HG03469 (cell line): ENCODE data around the gene CENPN.

Experiments
- ATAC-seq: cut with Tn5 transposase; IDR thresholded peaks from one replicate; pipeline ENCODE4 v1.9.1; 2021; ENCODE audit warnings: mild to moderate bottlenecking, moderate library complexity, moderate number of reproducible peaks; ENCODE audit not compliant: unreplicated experiment

Gene CENPN

DNA sequence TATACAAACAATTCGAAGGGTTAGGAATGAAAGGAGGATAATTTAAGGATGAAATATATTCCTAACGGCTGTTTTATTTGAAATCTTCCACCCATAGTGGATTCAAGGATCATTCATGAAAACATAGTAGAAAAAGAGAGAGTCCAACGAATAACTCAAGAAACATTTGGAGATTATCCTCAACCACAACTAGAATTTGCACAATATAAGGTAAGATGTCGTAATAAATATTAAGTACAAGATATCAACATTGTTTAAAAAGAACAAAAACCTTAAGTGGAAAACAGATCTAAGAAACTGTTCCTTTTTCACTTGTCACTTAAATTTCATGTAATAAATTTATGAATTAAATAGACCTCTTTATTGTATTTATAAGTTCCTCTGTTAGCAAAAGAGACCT, 19.4 kb downstream of the CENPN start:
- no peak for ATAC-seq

DNA sequence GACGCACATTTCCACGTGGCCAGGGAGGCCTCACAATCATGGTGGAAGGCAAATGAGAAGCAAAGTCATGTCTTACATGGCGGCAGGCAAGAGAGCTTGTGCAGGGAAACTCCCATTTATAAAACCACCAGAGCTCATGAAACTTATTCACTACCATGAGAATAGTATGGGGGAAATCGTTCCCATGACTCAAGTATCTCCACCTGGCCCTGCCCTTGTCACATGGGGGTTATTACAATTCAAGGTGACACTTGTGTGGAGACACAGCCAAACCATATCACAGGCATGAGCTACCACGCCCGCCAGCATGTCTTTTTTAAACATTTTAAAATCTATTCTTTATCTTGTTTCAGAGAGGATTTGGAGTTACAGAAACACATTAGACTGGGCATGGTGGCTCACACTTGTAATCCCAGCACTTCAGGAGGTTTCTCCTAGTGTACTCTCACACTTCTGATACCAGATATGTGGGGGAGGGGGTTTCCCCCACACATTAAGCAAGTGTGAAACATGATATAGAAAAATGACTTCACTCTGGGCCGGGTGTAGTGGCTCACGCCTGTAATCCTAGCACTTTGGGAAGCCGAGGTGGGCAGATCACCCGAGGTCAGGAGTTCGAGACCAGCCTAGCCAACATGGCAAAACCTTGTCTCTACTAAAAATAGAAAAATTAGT, 23.1 kb downstream of the CENPN start:
- no peak for ATAC-seq

DNA sequence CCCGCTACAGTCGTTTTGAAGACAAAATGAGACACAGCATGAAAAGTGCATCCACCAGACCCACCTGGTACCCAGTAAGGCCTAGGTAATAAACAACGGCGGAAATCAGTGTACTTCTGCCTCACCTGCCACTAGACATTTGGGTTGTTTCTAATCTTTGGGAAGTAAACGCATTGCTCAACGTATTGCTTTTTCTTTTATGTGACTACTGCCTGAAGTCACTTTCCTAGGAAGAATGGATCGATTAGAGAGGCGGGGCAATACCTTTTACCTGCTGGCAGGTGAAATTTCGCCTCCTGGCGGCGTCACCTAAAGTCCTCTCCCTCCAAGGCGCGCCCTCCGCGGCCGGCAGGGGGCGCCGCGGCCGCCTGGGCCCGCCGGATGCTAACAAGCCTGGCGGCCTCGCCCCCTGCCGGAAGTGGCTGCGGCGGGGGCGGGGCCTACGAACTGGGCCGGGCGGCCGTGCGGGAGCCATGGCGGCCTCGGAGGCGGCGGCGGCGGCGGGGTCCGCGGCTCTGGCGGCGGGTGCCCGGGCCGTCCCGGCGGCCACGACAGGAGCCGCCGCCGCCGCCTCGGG, 28.5 kb downstream of the CENPN start, which contains the start of gene ATMIN:
TSS of gene ATMIN (plus strand) at position 445 of the 577 bp plus-strand sequence. CDS start at position 474, 29 bp downstream.
- peak; percentile 67 for ATAC-seq

DNA sequence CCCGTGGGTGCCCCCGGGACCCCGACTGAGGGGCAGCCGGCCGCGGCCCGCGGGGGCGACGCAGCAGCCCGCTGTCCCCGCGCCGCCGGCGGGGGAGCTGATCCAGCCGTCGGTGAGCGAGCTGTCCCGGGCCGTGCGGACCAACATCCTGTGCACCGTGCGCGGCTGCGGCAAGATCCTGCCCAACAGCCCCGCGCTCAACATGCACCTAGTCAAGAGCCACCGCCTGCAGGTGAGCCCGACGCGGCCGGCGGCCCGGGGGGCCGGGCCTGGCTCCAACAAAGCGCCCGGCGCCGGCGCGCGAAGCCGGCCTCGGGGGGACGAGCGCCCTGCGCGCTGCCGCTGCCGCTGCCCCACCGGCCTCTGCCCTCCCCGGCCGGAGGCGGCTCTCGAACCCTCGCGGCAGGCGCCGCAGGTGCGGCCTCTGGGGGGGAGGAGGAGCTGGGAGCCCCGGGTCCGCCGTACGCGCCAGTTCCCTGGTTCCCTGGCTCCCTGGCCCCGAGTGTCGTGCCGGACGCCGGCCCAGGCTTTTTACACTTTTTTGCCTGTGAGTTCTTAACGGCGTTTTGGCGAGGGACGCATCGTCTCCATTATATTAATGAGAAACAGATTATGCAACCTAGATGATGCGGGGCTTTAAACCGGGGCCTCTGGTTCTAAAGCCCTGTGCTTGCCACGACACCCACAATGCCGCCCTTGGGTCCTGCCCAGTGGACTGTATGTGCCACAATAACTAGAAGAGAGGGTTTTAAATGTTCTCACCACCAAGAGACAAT, 29.1 kb downstream of the CENPN start:
- ATAC-seq = peak; percentile 31

DNA sequence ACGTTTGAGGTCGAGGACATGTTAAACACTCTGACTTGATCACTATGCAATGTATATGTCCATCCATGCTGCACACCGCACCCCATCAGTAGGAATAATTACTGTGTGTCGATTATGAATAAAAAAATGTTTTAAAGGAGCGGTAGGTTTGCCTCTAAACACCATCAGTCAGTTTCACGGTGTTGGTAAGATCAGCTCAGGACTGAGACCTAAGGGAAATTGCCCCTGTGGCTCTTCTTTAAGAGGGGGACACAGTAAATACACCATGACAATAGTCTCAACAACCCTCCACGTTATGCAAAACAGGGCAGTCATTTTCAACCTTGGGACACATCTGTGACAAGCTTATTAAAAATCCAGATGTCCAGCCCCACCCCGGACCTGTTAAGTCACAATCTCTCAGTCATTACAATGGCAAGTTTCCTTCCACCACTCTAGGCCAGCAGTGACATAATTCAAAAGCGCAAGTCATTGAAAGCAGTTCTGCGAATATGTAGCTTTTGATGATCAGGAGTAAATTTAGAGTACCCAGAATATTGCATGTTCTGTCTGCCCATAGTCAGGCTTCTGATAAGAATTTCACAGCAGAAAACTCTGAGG, 29.8 kb downstream of the CENPN start:
- no peak for ATAC-seq

DNA sequence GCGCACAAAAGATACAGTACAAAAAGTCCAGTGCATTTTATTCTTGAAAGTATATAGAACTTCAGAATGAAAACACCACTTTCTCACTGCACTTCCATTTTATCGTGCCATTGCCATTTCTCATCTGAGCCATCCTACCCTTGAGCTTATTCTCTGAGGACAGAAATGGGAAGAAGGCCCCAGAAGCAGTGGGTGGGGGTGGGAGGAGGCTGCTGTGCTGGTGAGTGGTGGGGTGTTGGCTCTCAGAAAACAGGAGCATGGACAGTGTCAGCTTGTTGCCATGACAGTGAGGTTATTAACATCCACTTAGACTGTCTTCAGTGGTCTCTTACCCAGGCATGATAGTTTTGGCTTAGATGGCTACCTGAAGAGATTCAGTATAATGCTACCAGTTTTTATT, 33.1 kb downstream of the CENPN start:
- ATAC-seq = no peak

DNA sequence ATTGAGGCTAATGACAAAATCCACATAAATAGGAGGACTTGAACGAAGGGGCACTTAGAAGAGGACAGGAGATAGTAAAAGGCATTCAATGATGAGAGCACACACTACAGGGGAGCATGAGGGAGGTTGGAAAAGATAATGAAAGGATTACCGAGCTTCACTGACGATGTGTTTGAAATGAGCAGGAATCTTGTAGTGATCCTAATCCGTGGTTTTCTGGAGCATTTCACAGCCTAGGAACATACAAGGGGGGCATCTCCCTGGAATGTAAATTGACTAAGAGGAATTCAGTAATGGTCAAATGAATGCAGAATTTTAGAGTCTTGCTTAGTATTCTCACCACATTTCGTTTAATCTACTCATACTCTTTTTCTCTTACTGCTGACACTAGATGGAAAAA, 33.8 kb downstream of the CENPN start:
- ATAC-seq = no peak

DNA sequence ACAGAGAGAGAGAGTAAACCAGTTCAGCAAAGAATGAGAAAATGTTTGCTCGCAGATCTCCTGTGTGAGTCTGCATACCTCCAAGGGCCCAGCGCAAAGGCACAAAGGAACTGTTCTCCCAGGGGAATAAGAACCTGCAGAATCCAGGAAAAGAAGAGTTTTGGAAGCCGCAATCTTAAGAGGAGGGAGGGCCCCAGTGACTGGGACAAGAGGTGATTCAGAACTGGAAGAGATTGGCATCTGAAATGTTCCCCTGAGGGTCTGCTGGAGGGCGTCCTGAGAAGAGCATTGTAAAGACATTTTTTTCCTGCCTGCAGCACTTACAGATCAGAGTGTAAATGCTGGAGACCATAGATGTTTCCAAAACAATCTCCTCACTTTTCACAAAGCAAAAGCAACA, 34.7 kb downstream of the CENPN start:
- no peak for ATAC-seq

DNA sequence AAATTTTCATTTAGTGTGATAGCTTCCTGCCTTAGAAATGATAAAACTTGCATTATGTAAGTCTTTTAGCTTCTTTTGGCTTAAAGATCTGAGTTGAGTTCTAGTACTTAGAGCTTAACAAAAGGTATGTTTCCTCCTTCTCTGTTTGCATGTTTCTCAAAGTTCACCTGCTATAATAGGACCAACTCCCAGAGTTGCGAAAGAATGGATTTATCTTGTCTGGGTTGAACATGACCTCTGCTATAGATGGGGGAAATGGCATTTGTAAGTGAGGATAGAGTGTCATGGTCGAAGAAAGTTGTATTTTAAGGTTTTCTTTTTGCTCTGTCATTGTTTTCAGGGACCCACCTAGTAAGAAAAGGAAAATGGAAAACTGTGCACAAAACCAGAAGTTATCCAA, 35.8 kb downstream of the CENPN start:
- ATAC-seq = no peak

DNA sequence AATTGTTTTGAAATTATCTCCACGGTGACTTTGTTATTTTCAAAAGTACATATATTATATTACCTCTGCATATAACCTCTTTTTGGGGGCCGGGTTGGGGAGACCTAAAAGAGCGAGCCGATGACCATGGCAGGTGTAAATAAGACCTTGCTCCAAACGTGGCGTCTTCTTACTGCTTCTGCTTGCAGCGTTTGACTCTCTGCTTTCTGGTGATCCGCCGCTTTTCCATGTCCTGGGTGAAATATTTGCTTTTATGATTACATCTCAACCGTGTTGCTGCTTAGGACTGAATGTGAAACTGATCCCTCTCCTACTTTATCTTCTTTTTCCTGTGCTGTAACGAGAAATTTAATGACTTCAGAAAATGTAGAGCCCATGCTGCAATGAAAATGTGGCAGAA, 46.7 kb downstream of the CENPN start:
- ATAC-seq = no peak

DNA sequence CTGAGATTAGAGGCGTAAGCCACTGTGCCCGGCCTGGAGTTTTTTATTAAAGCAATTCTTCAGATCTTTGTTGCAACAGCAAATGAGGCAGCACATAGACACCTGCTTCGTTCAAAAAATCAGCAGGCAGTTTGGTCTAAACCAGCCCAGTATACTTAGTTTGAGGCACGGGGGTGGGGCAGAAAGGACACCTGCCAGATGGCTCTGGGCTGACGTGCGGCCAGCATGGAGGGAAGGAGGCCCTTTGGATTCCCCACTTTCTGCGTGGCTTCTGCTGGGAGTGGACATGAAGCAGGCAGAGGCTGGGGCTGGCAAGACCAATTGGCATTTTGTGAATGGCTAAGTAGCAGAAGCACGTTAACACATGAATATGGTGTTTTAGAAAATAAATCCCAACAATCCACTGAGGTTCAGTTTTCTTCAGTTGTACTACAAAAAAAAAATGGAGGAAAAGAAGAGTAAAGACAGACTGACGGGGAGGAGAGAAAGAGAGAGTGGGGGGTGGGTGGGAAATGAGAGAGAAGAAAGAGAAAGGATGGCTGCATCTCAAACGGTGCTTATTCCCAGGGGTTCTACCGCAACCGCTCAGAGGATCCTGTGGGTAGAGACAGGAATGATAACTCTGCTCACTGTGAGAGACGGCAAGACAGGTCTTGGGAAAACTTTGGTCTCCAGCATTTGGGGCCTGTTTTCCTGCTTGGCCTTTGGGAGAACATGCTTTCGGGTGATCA, 53.7 kb downstream of the CENPN start:
- ATAC-seq = no peak

DNA sequence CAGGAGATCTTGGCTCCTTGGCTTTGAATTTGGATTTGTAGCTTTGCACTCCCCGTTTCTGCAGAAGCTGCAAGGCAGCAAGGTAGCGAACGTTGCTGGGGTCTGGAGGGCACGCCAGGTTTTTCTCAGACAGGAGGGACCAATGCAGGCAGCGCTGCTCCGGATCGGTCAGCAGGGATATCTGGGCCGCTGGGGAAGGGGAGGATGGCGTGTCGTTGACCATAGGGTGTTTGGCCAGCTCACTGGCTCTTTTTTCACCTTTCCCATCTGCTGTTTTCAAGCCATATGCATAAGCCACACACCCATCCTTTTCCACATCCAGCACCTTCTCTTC, 54.3 kb downstream of the CENPN start:
- no peak for ATAC-seq

DNA sequence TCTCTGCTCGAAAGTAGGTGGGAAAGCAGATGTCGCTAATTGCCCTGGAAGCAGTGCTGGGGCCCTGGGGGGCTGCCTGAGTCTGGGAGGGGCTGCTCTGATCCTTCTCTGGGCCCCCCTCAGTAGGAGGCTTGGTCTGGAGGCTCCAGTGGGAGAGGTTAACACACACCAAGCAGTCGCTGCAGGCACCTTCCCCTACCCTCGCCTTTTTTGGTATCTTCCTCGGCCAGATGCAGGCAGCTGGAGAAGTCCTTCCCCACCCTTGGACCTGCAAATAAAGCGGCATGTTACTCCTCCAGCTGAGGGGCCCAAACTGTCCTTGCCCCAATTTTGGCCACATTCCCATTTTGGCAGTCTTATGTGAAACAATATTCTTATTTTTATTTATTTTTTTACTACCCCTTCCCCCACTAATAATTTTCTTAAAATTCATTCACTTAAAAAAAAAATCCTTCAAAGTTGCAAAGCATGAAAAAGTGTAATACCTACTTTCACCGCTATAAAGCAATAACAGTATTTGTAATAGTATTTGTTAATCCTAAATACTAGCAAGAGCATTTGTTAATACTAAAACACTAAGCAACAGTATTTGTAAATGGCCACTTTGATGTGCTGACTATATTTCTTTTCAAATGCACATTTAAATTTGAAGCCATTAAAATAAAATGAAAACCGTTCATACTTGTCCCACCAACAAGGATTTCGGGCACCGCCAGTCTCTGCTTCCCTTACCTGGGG, 55.0 kb downstream of the CENPN start:
- no peak for ATAC-seq

DNA sequence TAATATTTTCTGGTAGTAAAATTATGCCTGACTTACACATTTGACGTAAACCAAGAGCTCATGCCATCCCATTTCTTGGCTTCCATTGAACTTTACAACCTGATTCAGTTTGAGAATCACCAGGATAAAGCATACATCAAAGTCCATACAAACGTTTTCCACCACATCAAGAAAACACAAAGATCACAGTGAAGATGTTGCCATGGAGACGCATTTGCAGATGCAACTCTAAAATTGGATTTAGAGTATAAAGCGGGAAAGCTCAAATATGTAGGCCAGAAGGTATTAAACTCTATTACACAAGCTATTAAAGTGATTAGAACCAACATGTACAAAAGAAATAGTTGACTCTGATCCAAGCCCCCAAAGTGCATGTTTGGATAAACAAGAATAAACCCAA, 59.7 kb downstream of the CENPN start:
- ATAC-seq = no peak

DNA sequence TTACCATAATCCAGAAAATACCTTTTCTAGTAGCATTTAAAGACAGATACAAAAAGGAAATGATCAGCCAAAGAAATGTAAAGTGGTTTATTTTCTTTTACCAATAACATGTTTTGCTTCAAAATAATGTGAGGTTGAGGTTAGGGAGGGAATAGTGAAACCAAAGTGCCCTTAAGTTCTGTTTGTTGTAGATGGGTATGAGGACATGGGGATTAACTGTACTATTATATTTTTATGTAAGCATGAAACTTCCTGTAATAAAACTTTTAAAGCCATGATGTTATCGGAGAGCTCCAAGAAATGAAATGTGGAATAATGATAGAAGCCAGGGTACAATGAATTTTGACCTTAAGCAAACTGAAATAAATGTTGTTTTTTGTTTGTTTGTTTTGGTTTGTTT, 60.2 kb downstream of the CENPN start:
- no peak for ATAC-seq

DNA sequence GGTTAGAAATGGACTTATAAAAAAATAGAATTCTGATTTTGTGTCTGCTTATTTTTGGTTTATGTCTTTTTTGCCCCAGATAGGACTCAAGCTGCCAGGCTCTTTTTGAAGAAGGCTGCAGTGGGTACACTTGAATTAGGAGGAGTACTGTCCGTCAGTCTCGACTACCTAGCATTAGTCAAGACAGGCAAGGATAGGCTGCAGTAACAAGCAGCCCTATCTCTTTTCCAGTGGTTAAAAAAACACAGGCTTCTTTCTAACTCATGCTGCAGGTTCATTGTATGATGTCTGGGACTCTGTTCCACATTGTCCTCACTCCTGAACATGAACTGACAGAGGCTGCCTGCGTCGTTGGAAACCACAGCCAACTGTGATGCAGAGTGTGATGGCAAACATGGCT, 62.0 kb downstream of the CENPN start:
- ATAC-seq = no peak

DNA sequence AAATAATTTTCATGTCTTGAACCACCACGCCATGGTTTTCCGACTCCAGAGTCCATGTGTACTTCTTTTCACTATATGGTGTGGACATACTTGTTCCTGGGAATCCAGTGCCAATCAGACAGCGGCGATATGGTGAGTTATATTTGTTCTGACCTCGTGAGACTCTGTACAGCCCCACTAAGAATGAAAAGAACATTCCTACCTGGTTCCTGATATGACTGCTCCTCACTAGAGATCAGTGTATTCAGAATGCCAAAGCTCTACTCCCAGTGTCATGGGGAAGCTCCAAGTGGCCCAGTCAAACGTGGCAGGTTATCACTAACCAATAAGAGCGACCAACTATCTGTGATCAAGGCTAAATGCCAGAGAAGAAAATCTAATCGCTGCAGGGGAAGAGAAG, 64.0 kb downstream of the CENPN start:
- ATAC-seq = no peak

DNA sequence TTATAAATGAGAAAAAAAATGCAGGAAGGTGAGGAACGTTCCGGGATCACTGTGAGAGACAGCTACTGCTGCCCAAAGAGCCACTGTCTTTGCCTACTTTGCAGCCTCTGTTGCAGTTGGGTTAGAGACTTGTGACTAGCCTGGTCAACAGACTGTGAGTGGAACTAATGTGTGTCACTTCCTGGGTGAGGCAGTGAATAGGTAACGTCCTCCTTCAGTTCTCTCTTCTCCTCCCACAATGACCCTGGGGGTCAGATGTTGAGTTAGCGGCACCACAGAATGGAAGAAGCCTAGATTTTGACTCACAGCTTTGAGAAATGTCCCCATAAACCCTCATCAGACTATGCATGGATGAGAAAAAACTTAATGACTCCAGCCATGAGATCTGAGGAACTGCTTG, 64.8 kb downstream of the CENPN start:
- no peak for ATAC-seq

DNA sequence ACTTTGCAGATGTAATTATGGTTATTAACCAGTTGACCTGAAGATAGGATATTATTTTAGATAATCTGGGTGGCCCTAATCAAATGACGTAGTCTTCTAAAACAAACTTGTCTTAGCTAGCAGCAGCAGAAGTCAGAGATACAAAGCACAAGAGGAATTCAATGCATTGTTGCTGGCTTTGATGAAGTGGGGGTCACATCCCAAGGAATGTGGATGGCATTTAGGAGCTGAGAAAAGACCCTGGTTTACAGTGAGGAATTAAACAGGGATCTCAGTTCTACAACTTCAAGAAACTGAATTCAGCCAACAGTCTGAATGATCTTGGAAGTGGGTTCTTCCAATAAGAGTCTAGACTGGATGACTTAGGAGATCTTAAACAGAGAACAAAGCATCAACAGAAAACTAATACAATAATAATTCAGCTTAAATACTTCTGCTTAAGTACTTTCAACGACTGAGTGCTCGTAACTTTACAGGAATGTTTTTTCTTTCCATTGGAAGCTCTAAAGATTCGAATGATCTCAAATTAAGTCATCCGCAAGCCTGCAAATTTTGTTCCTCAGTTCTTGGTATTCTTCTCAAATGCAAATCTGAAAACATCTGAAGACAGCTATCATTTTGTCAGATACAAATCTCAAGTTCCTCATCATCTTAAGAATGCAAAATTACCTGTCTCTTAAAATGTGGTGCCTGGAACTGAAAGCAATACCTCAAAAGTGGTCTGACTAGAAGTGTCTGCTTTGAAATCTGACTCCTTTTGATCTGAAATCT, 66.7 kb downstream of the CENPN start:
- no peak for ATAC-seq

DNA sequence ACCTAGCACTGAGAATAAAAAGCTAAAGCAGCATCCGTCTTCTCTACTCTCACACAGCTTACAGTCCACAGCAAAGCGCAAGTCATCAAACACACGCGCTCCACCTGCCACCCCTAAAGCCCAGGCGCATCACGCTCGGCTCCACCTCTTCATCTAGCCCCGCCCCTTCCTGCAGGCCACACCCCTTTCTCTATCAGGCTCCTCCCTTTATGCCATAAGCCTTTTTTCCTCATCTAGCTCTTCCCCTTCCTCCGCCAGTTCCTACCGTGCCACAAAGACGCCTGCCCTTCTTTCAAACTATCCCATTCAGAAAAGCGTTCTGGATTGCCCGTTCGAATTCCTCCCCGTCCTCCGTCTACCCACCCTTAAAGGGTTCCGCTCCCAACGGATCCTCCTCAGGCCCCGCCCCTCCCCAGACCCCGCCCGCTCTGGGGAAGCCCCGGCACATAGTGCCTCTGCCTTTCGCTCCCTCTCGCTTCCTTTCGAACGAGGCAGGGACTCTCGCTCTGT, 69.6 kb downstream of the CENPN start:
- peak; percentile 52 for ATAC-seq
